Duodenal mucosa (tissue), 2 donors: ENCODE results near the gene TIGAR.
A peak's percentile ranks its signal among the peaks of the same experiment; 100 is the strongest.

ENCODE experiments used
- H3K27ac ChIP-seq: one replicate; pipeline ENCODE4 v1.7.0; 2013; ENCODE audit warnings: low read depth, low read length
- H3K27me3 ChIP-seq, 2 donors: one replicate each; pipeline ENCODE4 v1.7.0; 2013; ENCODE audit warnings: low read length in 2 of 2, control low read depth in 1 of 2; ENCODE audit not compliant: insufficient read depth in 2 of 2, control insufficient read depth in 1 of 2
- H3K36me3 ChIP-seq, 2 donors: one replicate each; pipeline ENCODE4 v1.7.0; 2013; ENCODE audit warnings: low read length in 2 of 2, control low read depth in 1 of 2; ENCODE audit not compliant: insufficient read depth in 2 of 2, control insufficient read depth in 1 of 2
- H3K4me1 ChIP-seq, 2 donors: one replicate each; pipeline ENCODE4 v1.7.0; 2013; ENCODE audit warnings: low read length in 2 of 2, control low read depth in 1 of 2; ENCODE audit not compliant: insufficient read depth in 2 of 2, control insufficient read depth in 1 of 2
- H3K4me3 ChIP-seq, 2 donors: one replicate each; pipeline ENCODE4 v1.7.0; 2013; ENCODE audit warnings: low read length in 2 of 2, low read depth in 1 of 2
- H3K9ac ChIP-seq, 2 donors: one replicate each; pipeline ENCODE4 v1.7.0; 2013; ENCODE audit warnings: low read length in 2 of 2, low read depth in 1 of 2
- H3K9me3 ChIP-seq, 2 donors: one replicate each; pipeline ENCODE4 v1.7.0; 2013; ENCODE audit warnings: low read length in 2 of 2, control low read depth in 1 of 2; ENCODE audit not compliant: control insufficient read depth in 1 of 2

The TIGAR gene

GRCh38 chr12:4320853-4321701 is at the start of gene TIGAR:
TSS of gene TIGAR (plus strand) at chr12:4321213. CDS start at chr12:4321272, 59 bp downstream.
- Histone ChIP-seq H3K36me3 (peaks cover 0 to 7% of the 10 kb centered on the region in 2 donors), H3K9ac (peak within 1 kb of the TSS; percentile 73 to 93)

GRCh38 chr12:4271717-4272423 is 49.1 kb upstream of the TIGAR start:
- Histone ChIP-seq H3K4me1 (peaks cover 30 to 38% of the 10 kb centered on the region in 2 donors), H3K9me3 (no peaks in the 10 kb centered on the region), H3K4me3 (peak overlapping the region; percentile 91 to 98), H3K36me3 (no peaks in the 10 kb centered on the region), H3K27ac (peak overlapping the region; percentile 86), H3K27me3 (peaks cover 0 to 9% of the 10 kb centered on the region in 2 donors), H3K9ac (peak overlapping the region; percentile 87 to 88)

More at GRCh38 chr12:4320853-4321701, at the start of gene TIGAR:
- Histone ChIP-seq H3K27me3 (no peaks in the 10 kb centered on the region), H3K4me1 (peaks cover 8 to 15% of the 10 kb centered on the region in 2 donors), H3K4me3 (peak within 1 kb of the TSS; percentile 94 to 97), H3K9me3 (no peaks in the 10 kb centered on the region), H3K27ac (peak within 1 kb of the TSS; percentile 72)

DNA sequence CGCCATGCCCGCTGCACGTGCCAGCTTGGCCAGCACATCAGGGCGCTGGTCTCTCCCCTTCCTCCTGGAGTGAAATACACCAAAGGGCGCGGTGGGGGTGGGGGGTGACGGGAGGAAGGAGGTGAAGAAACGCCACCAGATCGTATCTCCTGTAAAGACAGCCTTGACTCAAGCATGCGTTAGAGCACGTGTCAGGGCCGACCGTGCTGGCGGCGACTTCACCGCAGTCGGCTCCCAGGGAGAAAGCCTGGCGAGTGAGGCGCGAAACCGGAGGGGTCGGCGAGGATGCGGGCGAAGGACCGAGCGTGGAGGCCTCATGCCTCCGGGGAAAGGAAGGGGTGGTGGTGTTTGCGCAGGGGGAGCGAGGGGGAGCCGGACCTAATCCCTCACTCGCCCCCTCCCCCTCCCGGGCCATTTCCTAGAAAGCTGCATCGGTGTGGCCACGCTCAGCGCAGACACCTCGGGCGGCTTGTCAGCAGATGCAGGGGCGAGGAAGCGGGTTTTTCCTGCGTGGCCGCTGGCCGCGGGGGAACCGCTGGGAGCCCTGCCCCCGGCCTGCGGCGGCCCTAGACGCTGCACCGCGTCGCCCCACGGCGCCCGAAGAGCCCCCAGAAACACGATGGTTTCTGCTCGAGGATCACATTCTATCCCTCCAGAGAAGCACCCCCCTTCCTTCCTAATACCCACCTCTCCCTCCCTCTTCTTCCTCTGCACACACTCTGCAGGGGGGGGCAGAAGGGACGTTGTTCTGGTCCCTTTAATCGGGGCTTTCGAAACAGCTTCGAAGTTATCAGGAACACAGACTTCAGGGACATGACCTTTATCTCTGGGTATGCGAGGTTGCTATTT is 48.4 kb upstream of the TIGAR start:
- peak overlapping the region; percentile 85 to 88 for H3K9ac ChIP-seq
- H3K9me3 ChIP-seq, result no peaks in the 10 kb centered on the region
- H3K36me3 ChIP-seq, result peaks cover 3 to 6% of the 10 kb centered on the region in 2 donors
- H3K4me1 ChIP-seq, result peaks cover 37 to 45% of the 10 kb centered on the region in 2 donors
- H3K27me3 ChIP-seq, result peaks cover 0 to 6% of the 10 kb centered on the region in 2 donors
- peak overlapping the region; percentile 91 to 98 for H3K4me3 ChIP-seq
- H3K27ac ChIP-seq, result peak overlapping the region; percentile 86

- peak overlapping the region; percentile 88 to 99 for H3K9ac ChIP-seq
- peaks cover 0 to 6% of the 10 kb centered on the region in 2 donors for H3K27me3 ChIP-seq
- peaks cover 8 to 11% of the 10 kb centered on the region in 2 donors for H3K36me3 ChIP-seq
- H3K4me3 ChIP-seq, result peak overlapping the region; percentile 91 to 98
- no peaks in the 10 kb centered on the region for H3K9me3 ChIP-seq
- H3K4me1 ChIP-seq, result peaks cover 43 to 52% of the 10 kb centered on the region in 2 donors
- H3K27ac ChIP-seq, result no peak overlapping the region
Measured at GRCh38 chr12:4273273-4273651, 47.8 kb upstream of the TIGAR start.

GRCh38 chr12:4273652-4274395 is 47.2 kb upstream of the TIGAR start, which contains the start of gene CCND2:
TSS of gene CCND2 (plus strand) at chr12:4273762. CDS start at chr12:4274041, 279 bp downstream.
- Histone ChIP-seq H3K9me3 (no peaks in the 10 kb centered on the region), H3K27ac (peak within 1 kb of the TSS; percentile 86), H3K27me3 (peaks cover 0 to 1% of the 10 kb centered on the region in 2 donors), H3K36me3 (peaks cover 8 to 17% of the 10 kb centered on the region in 2 donors), H3K9ac (peak within 1 kb of the TSS; percentile 88 to 99), H3K4me3 (peak within 1 kb of the TSS; percentile 91 to 98), H3K4me1 (peaks cover 44 to 52% of the 10 kb centered on the region in 2 donors)

GRCh38 chr12:4274396-4275015 is 46.5 kb upstream of the TIGAR start:
- Histone ChIP-seq H3K9ac (peak overlapping the region; percentile 88 to 99), H3K4me1 (peaks cover 49 to 57% of the 10 kb centered on the region in 2 donors), H3K4me3 (peak overlapping the region; percentile 91 to 98), H3K27me3 (no peaks in the 10 kb centered on the region), H3K9me3 (no peaks in the 10 kb centered on the region), H3K36me3 (peaks cover 9 to 21% of the 10 kb centered on the region in 2 donors), H3K27ac (peak overlapping the region; percentile 41)

DNA sequence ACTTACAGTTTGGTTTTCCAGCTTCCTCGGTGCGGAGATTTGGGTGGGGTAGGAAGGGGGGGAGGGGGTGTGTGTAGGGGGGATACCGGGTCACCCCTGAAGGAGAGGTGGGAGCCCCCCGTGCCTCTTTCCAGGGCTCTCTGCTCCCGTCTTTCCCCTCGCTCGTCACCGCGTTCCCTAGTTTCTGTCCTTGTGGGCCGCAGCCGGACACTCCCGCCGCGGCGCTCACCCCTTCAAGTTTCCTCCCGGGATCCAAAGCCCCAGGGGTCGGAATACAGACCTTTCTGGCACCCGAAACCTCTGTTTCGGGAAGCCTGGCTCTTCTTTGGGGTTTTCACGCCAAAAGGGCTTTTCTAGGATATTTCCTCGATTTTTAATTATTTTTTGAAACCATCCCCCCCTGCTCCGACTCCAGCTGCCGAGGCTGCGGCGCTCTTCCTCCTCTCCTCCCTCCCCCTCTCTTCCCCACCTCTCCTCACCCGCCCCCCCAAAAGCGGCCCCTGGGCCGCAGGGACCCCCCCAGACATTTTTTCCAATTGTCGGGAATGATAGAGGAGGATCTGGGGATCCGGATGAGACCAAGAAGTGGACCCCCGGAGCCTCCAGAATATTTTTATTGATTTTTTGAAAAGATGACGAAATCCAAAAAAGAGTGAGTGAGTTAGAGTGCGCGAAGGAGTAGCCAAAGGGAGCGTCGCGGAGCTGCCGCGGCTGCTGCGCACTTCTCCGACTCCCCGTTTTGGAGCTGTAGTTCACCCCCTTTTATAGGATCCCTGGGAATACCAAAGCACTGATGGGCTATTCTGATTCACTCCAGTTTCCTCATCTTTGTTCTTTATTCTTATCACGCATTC is 45.8 kb upstream of the TIGAR start:
- peaks cover 54 to 59% of the 10 kb centered on the region in 2 donors for H3K4me1 ChIP-seq
- peak overlapping the region; percentile 88 to 99 for H3K9ac ChIP-seq
- H3K27me3 ChIP-seq, result no peaks in the 10 kb centered on the region
- H3K4me3 ChIP-seq, result peak overlapping the region; percentile 91 to 98
- peaks cover 16 to 28% of the 10 kb centered on the region in 2 donors for H3K36me3 ChIP-seq
- no peaks in the 10 kb centered on the region for H3K9me3 ChIP-seq
- peak overlapping the region; percentile 41 for H3K27ac ChIP-seq

DNA sequence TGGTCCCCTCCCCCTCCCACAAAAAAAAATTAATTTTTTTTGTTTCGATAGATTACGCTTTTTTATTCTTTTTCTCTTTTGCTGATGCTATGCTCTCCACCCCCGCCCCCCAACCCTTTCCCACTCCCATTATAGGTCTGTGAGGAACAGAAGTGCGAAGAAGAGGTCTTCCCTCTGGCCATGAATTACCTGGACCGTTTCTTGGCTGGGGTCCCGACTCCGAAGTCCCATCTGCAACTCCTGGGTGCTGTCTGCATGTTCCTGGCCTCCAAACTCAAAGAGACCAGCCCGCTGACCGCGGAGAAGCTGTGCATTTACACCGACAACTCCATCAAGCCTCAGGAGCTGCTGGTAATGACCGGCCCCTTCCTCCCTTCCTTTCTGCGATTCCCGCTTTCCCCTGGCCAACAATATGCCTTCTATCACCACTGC is 45.1 kb upstream of the TIGAR start:
- H3K27me3 ChIP-seq, result no peaks in the 10 kb centered on the region
- H3K9me3 ChIP-seq, result no peaks in the 10 kb centered on the region
- peaks cover 55 to 64% of the 10 kb centered on the region in 2 donors for H3K4me1 ChIP-seq
- peak overlapping the region; percentile 56 to 88 for H3K9ac ChIP-seq
- peaks cover 17 to 34% of the 10 kb centered on the region in 2 donors for H3K36me3 ChIP-seq
- H3K27ac ChIP-seq, result peak overlapping the region; percentile 11
- peak overlapping the region; percentile 91 to 98 for H3K4me3 ChIP-seq
